ENCODE measurements around the gene KLF16. TPM values are rescaled to one million over a fixed set of nuclear protein-coding genes. Genes with fewer than 3 reads are reported as not detected.

The KLF16 gene
- total and polyA plus RNA-seq, 4 experiments from 2014 or later = 0.39 to 19.3 (median 9.6) TPM

DNA sequence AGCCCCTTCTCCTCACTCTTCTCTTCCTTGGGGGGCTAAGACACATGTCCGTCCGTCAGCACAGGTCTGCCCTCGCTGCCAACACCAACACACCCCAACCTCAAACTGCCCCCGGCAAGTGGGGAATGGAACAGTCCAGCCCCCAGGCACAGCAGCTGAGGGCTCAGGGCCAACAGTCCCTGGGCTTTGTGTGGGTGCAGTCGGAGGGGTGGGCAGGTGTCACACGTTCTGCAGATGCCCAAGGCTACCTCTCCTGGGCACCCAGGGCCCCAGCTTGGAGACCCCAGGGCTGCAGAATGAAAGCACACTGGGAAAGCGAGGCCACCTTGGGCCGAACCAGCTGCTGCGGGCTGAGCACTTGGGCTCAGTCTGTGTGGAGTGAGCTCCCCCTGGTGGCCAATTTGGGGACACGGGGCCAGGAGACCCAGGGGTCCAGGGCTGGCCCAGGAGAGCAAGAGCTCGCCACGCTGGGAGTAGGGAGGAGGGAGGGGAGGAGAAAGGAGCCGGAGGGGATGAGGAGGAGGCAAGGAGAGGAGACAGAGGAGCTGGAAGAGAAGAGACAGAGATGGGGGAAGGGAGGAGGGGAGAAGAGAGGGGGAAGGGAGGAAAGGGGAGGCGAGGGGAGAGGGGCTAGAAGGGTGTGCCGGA lies 37.3 kb downstream of the KLF16 start:
- H3K9me3 Mint-ChIP-seq = no peaks in the 10 kb centered on the region
- peak overlapping the region in 1 of 7 donors; percentile 47 for H3K27ac Mint-ChIP-seq
- Histone ChIP-seq H3K4me3 (ENCODE audit: low read length in 2 of 2) (no peak overlapping the region), H3K27ac (ENCODE audit: low read depth, low read length) (no peak overlapping the region), H3K27me3 (ENCODE audit: insufficient read depth, low read length) (no peaks in the 10 kb centered on the region), H3K9me3 (ENCODE audit: control insufficient read depth in 1 of 2, low read length in 2 of 2) (no peaks in the 10 kb centered on the region), H3K36me3 (ENCODE audit: insufficient read depth, low read length) (peaks cover 33% of the 10 kb centered on the region), H3K4me1 (ENCODE audit: insufficient read depth, low read length) (peaks cover 6% of the 10 kb centered on the region)
- DNase-seq = peak; percentile 70 to 75 (median 73)
- no peaks in the 10 kb centered on the region for H3K27me3 Mint-ChIP-seq
- ChIA-PET CTCF (ENCODE audit: partially characterized antibody) (interaction anchor here (0.6 to 7.6 kb wide), 31 partner anchors 8 to 1308 kb away, joined by 3 to 77 read pairs (median 4); no protein-coding TSS in a partner anchor), POLR2A (ENCODE audit: partially characterized antibody) (interaction anchor here (0.7 to 1.1 kb wide), 5 partner anchors 15 to 222 kb away, joined by 3 to 4 read pairs (median 3); no protein-coding TSS in a partner anchor)
- intact Hi-C loops (cut with micrococcal nuclease) = loop anchor here (1.0 to 10.0 kb wide), 2 partner anchors 38 to 151 kb away; no protein-coding TSS in a partner anchor
- H3K4me1 Mint-ChIP-seq = peaks cover 0 to 9% (median 2%) of the 10 kb centered on the region in 4 donors
- H3K4me3 Mint-ChIP-seq = peak overlapping the region in 2 of 8 donors; percentile 2 to 59
- H3K36me3 Mint-ChIP-seq = peaks cover 4 to 30% of the 10 kb centered on the region in 2 donors

DNA sequence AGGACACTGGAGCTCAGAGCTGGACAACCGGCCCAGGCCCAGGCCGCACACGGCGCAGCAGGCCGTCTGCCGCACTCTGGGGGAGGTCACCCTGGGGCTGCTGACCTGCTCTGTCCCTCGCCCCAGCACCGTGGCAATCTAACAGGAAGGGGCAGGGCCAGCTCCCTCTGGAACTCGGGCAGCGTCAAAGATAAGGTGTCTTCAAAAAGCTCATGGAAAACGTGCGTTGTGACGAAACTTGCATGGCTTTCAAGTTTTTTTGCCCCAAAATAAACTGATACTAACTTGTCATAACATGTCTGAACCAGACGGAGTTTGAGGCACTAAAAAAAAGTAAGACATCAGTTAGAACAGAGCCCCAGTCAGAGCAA lies 39.1 kb downstream of the KLF16 start:
- peaks cover 6% of the 10 kb centered on the region for H3K4me1 ChIP-seq (ENCODE audit: insufficient read depth, low read length)
- POLR2A ChIA-PET (ENCODE audit: partially characterized antibody) = no interaction called here
- CTCF ChIA-PET (ENCODE audit: partially characterized antibody) = interaction anchor here (0.7 to 7.6 kb wide), 4 partner anchors 15 to 1971 kb away, joined by 3 to 77 read pairs (median 19); no protein-coding TSS in a partner anchor
- intact Hi-C loops (cut with micrococcal nuclease) = loop anchor here (10.0 kb wide), 1 partner anchor 149 kb away; no protein-coding TSS in a partner anchor
- Mint-ChIP-seq H3K4me1 (peaks cover 0 to 5% (median 1%) of the 10 kb centered on the region in 4 donors), H3K36me3 (peaks cover 7 to 33% of the 10 kb centered on the region in 2 donors), H3K4me3 (no peak overlapping the region), H3K27ac (peak overlapping the region in 2 of 7 donors; percentile 13 to 29), H3K27me3 (no peaks in the 10 kb centered on the region), H3K9me3 (no peaks in the 10 kb centered on the region)
- H3K36me3 ChIP-seq (ENCODE audit: insufficient read depth, low read length) = peaks cover 37% of the 10 kb centered on the region
- H3K27me3 ChIP-seq (ENCODE audit: insufficient read depth, low read length) = no peaks in the 10 kb centered on the region
- DNase-seq = no peak
- no peak overlapping the region for H3K4me3 ChIP-seq (ENCODE audit: low read length in 2 of 2)
- no peak overlapping the region for H3K27ac ChIP-seq (ENCODE audit: low read depth, low read length)
- no peaks in the 10 kb centered on the region for H3K9me3 ChIP-seq (ENCODE audit: control insufficient read depth in 1 of 2, low read length in 2 of 2)

DNA sequence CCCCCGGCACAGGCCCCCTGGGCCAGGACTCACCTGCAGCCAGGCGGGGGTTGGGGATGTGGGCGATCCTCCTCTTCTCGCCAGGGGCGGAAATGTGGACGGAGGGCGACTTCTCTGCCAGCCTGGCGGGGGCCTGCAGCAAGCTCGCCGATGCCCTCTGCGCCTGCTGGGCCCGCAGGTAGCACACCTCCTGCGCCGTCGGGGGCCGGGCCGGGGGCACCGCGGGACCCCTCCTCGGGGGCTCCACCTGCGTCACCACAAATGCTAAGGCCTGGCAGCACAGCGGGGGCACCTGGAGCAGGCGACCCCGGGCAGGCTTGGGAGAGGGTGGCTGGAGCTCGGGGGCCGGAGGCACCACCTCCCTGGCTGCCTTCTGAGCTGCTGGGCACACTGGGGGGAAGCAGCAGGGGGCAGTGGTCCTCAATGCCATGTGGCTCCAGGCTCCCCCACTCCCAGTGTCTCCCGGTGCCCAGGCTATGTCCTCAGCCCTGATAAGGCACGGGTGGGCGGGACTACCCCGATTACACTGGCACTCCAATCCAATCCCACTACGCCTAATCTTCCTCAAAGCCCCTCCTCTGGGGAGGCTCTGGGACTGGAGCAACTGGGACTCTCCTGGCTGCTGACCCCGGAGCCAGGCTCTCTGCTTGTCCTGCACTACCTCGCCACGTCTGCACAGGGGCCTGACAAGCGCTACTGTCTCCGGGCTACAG lies 39.7 kb downstream of the KLF16 start:
- intact Hi-C loops (cut with micrococcal nuclease) = loop anchor here (10.0 kb wide), 1 partner anchor 149 kb away; no protein-coding TSS in a partner anchor
- H3K4me3 Mint-ChIP-seq = no peak overlapping the region

DNA sequence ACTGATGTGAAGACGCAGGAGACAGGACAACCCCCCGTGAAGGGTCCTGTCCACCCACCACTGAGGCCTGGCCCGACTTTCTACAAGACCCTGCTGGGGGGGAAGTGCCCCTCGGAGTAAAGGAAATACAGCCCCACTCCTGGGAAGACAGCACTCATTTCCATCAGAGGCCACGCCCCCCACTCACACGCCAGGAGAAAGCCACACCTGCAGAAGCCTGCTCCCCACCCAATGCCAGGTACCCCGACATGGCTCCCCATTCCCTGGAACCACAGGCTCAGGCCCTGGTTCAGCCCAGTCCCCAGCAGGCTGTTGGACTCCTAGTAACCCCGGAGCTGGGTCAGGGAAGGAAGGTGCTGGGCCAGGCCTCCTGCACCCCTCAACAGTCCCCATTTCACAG lies 40.4 kb downstream of the KLF16 start:
- Histone ChIP-seq H3K27me3 (ENCODE audit: insufficient read depth, low read length) (no peaks in the 10 kb centered on the region), H3K4me3 (ENCODE audit: low read length in 2 of 2) (no peak overlapping the region), H3K4me1 (ENCODE audit: insufficient read depth, low read length) (peaks cover 6% of the 10 kb centered on the region), H3K36me3 (ENCODE audit: insufficient read depth, low read length) (peaks cover 44% of the 10 kb centered on the region), H3K27ac (ENCODE audit: low read depth, low read length) (no peak overlapping the region), H3K9me3 (ENCODE audit: control insufficient read depth in 1 of 2, low read length in 2 of 2) (no peaks in the 10 kb centered on the region)
- no peak for DNase-seq
- intact Hi-C loops (cut with micrococcal nuclease) = loop anchor here (10.0 kb wide), 1 partner anchor 148 kb away; no protein-coding TSS in a partner anchor
- Mint-ChIP-seq H3K27ac (no peak overlapping the region), H3K4me3 (no peak overlapping the region), H3K27me3 (no peaks in the 10 kb centered on the region), H3K9me3 (no peaks in the 10 kb centered on the region), H3K36me3 (peaks cover 7 to 35% of the 10 kb centered on the region in 2 donors), H3K4me1 (peaks cover 0 to 5% (median 1%) of the 10 kb centered on the region in 4 donors)
- POLR2A ChIA-PET (ENCODE audit: partially characterized antibody) = interaction anchor here (1.1 kb wide), 1 partner anchor 33 kb away, joined by 3 read pairs; no protein-coding TSS in a partner anchor
- CTCF ChIA-PET (ENCODE audit: partially characterized antibody) = interaction anchor here (7.6 kb wide), 1 partner anchor 16 kb away, joined by 77 read pairs; no protein-coding TSS in a partner anchor

More for the DNA sequence above, 39.7 kb downstream of the KLF16 start:
- peaks cover 7 to 33% of the 10 kb centered on the region in 2 donors for H3K36me3 Mint-ChIP-seq
- no peaks in the 10 kb centered on the region for H3K9me3 ChIP-seq (ENCODE audit: control insufficient read depth in 1 of 2, low read length in 2 of 2)
- H3K4me3 ChIP-seq (ENCODE audit: low read length in 2 of 2) = no peak overlapping the region
- H3K36me3 ChIP-seq (ENCODE audit: insufficient read depth, low read length) = peaks cover 37% of the 10 kb centered on the region
- ChIA-PET CTCF (ENCODE audit: partially characterized antibody) (interaction anchor here (0.7 to 7.6 kb wide), 2 partner anchors 16 to 1971 kb away, joined by 3 to 77 read pairs; no protein-coding TSS in a partner anchor), POLR2A (ENCODE audit: partially characterized antibody) (interaction anchor here (1.1 kb wide), 1 partner anchor 32 kb away, joined by 3 read pairs; no protein-coding TSS in a partner anchor)
- H3K27me3 Mint-ChIP-seq = no peaks in the 10 kb centered on the region
- no peaks in the 10 kb centered on the region for H3K9me3 Mint-ChIP-seq
- H3K27me3 ChIP-seq (ENCODE audit: insufficient read depth, low read length) = no peaks in the 10 kb centered on the region
- DNase-seq = no peak
- no peak overlapping the region for H3K27ac Mint-ChIP-seq
- peaks cover 0 to 5% (median 1%) of the 10 kb centered on the region in 4 donors for H3K4me1 Mint-ChIP-seq
- peaks cover 6% of the 10 kb centered on the region for H3K4me1 ChIP-seq (ENCODE audit: insufficient read depth, low read length)
- no peak overlapping the region for H3K27ac ChIP-seq (ENCODE audit: low read depth, low read length)

DNA sequence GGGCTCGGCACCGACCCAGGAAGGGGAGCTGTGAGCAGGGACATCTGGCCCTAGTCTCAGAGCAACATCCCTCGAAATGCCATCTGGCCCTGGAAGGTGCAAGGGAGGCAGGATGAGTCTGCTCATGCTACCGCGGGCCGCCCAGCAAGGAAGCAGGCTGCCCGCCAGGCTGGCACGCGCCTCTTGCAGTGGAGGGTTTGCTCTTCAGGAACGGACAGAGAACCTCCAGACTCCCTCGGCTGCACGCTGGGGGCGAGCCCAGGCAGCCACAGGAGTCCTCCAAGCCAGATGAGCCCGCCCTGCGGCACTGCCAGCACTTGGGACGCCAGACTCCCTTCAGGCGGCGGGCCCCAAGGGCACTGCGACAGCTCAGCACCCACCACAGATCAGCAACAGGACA lies 41.2 kb downstream of the KLF16 start:
- intact Hi-C loops (cut with micrococcal nuclease) = loop anchor here (10.0 kb wide), 1 partner anchor 147 kb away; no protein-coding TSS in a partner anchor
- H3K36me3 Mint-ChIP-seq = peaks cover 7 to 38% of the 10 kb centered on the region in 2 donors
- no peak overlapping the region for H3K4me3 ChIP-seq (ENCODE audit: low read length in 2 of 2)
- H3K27ac ChIP-seq (ENCODE audit: low read depth, low read length) = no peak overlapping the region
- H3K9me3 ChIP-seq (ENCODE audit: control insufficient read depth in 1 of 2, low read length in 2 of 2) = no peaks in the 10 kb centered on the region
- no peaks in the 10 kb centered on the region for H3K27me3 ChIP-seq (ENCODE audit: insufficient read depth, low read length)
- CTCF ChIA-PET (ENCODE audit: partially characterized antibody) = interaction anchor here (0.6 kb wide), 1 partner anchor 281 kb away, joined by 3 read pairs; no protein-coding TSS in a partner anchor
- no peak overlapping the region for H3K4me3 Mint-ChIP-seq
- no peaks in the 10 kb centered on the region for H3K27me3 Mint-ChIP-seq
- H3K27ac Mint-ChIP-seq = no peak overlapping the region
- H3K9me3 Mint-ChIP-seq = no peaks in the 10 kb centered on the region
- peaks cover 6% of the 10 kb centered on the region for H3K4me1 ChIP-seq (ENCODE audit: insufficient read depth, low read length)
- H3K4me1 Mint-ChIP-seq = peaks cover 0 to 5% (median 1%) of the 10 kb centered on the region in 4 donors
- POLR2A ChIA-PET (ENCODE audit: partially characterized antibody) = no interaction called here
- peaks cover 52% of the 10 kb centered on the region for H3K36me3 ChIP-seq (ENCODE audit: insufficient read depth, low read length)
- no peak for DNase-seq

DNA sequence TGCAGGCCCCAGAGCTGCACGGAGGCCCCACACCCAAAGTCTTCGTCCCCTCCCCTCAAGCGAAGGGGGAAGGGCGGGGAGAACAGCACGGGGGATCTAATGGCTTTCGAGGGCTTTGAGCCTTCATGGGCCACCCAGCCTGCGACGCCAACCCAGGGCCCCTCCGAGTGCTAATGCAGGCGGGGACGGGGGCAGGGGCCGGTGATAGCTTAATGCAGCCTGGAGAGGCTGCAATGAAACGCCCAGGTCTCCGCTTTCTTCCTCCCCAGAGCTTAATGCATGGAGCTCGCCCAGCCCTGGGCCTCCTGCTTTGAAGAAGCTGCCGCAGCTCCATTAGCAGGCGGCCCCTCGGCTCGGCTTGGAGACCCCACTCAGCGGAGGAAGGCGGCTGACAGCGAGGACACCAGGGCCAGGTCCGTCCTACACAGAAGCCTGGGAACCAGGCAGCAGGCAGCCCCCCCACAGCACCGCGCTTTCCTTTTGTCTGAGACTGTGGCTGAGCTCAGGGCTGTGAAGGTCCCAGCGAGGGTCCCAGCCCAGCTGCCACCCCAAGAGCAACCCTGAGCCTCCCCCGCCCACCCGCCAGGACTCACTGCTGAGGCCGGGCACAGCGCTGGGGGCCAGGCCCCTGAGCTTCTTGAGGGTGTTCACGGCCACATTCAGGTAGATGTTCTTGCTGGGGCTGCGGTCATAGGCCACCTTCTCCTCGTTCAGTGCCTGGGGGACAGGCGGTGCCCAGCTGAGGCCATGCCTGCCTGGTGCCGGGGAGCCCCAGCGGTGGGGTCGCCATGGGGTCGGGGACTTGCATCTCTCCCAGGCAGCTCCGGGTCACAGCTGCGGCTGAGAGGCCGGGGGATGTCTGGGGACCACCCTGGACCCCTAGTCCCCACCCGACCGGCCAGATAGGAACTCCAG lies 43.8 kb downstream of the KLF16 start:
- DNase-seq = no peak
- Mint-ChIP-seq H3K36me3 (peaks cover 11 to 39% of the 10 kb centered on the region in 2 donors), H3K9me3 (no peaks in the 10 kb centered on the region), H3K4me1 (peaks cover 0 to 1% (median 0%) of the 10 kb centered on the region in 4 donors), H3K4me3 (no peak overlapping the region), H3K27ac (no peak overlapping the region), H3K27me3 (no peaks in the 10 kb centered on the region)
- Histone ChIP-seq H3K9me3 (ENCODE audit: control insufficient read depth in 1 of 2, low read length in 2 of 2) (no peaks in the 10 kb centered on the region), H3K27me3 (ENCODE audit: insufficient read depth, low read length) (no peaks in the 10 kb centered on the region), H3K4me1 (ENCODE audit: insufficient read depth, low read length) (no peaks in the 10 kb centered on the region), H3K4me3 (ENCODE audit: low read length in 2 of 2) (no peak overlapping the region), H3K27ac (ENCODE audit: low read depth, low read length) (no peak overlapping the region), H3K36me3 (ENCODE audit: insufficient read depth, low read length) (peaks cover 57% of the 10 kb centered on the region)
- intact Hi-C loops (cut with micrococcal nuclease) = loop anchor here (10.0 kb wide), 1 partner anchor 145 kb away; no protein-coding TSS in a partner anchor
- ChIA-PET CTCF (ENCODE audit: partially characterized antibody) (no interaction called here), POLR2A (ENCODE audit: partially characterized antibody) (no interaction called here)

Measured in CD4-positive, alpha-beta memory T cell (primary cell).